Stimulated activated CD8-positive, alpha-beta memory T cell treated with anti-CD3 and anti-CD28 coated beads, Interleukin-12 subunit alpha, Interleukin-12 subunit beta, amount 100 ng/mL, for 4 hours (primary cell): ENCODE data around the gene MTMR11.

Source experiments
- DNase-seq: peaks from one replicate; pipeline ENCODE4 v3.0.0-alpha.2; 2020; ENCODE audit warnings: low read depth

MTMR11 gene

GRCh38 chr1:149936992-149937705 is 470 bp upstream of the MTMR11 start:
- DNase-seq: no peak

GRCh38 chr1:149934356-149934755 is 2.3 kb downstream of the MTMR11 start:
- no peak for DNase-seq

GRCh38 chr1:149933208-149933607 is 3.5 kb downstream of the MTMR11 start:
- no peak for DNase-seq

- DNase-seq: no peak
These were observed 4.2 kb downstream of the MTMR11 start for GRCh38 chr1:149932474-149932873.

- DNase-seq: no peak
These were observed 5.4 kb downstream of the MTMR11 start for GRCh38 chr1:149931212-149931790.

- DNase-seq: no peak
These were observed 6.8 kb downstream of the MTMR11 start for GRCh38 chr1:149929856-149930255.

- no peak for DNase-seq
These were observed 8.3 kb downstream of the MTMR11 start for GRCh38 chr1:149928401-149928724.

GRCh38 chr1:149927563-149928400 is 8.9 kb downstream of the MTMR11 start, which contains the start of gene SF3B4:
Gene SF3B4, minus strand, starts transcription at chr1:149927803. Its CDS starts 44 bp downstream, at chr1:149927759.
- DNase-seq: peak; percentile 91

- no peak for DNase-seq
These were observed 9.6 kb downstream of the MTMR11 start for GRCh38 chr1:149927056-149927562.

GRCh38 chr1:149926296-149926695 is 10.4 kb downstream of the MTMR11 start:
- no peak for DNase-seq

GRCh38 chr1:149925751-149926150 is 10.9 kb downstream of the MTMR11 start:
- no peak for DNase-seq

GRCh38 chr1:149925345-149925744 is 11.3 kb downstream of the MTMR11 start:
- DNase-seq: no peak

GRCh38 chr1:149923626-149924025 is 13.1 kb downstream of the MTMR11 start:
- DNase-seq: no peak

- DNase-seq: peak; percentile 12
These were observed 19.0 kb downstream of the MTMR11 start, which contains the start of gene SV2A for GRCh38 chr1:149917571-149918144. Gene SV2A, minus strand, starts transcription at chr1:149917844. Its CDS starts 4,004 bp downstream, at chr1:149913840.

GRCh38 chr1:149916898-149917252 is 19.8 kb downstream of the MTMR11 start:
- no peak for DNase-seq

GRCh38 chr1:149916193-149916897 is 20.3 kb downstream of the MTMR11 start:
- no peak for DNase-seq

GRCh38 chr1:149915429-149916192 is 21.1 kb downstream of the MTMR11 start:
- no peak for DNase-seq

- DNase-seq: no peak
These were observed 22.1 kb downstream of the MTMR11 start for GRCh38 chr1:149914545-149914944.

GRCh38 chr1:149906570-149907075 is 30.1 kb downstream of the MTMR11 start:
- no peak for DNase-seq

- DNase-seq: no peak
These were observed 32.7 kb downstream of the MTMR11 start for GRCh38 chr1:149903836-149904491.
